Left ventricle myocardium inferior (tissue), 1 donor: ENCODE measurements around the gene OSTM1. TPM values are rescaled to one million over a fixed set of nuclear protein-coding genes. Genes with fewer than 3 reads are reported as not detected.

ENCODE experiments used
- DNase-seq: peaks from one replicate; pipeline ENCODE4 v3.0.0-alpha.2; 2020
- H3K27ac ChIP-seq: fragments of 200-600 bp; replicated peaks from 2 replicates; pipeline ENCODE4 v1.8.0; 2021
- H3K27me3 ChIP-seq: fragments of 200-600 bp; 2 replicates; pipeline ENCODE4 v1.8.0; 2021; ENCODE audit warnings: low read depth
- H3K36me3 ChIP-seq: fragments of 200-600 bp; 2 replicates; pipeline ENCODE4 v1.8.0; 2021
- H3K4me1 ChIP-seq: fragments of 200-600 bp; 2 replicates; pipeline ENCODE4 v1.8.0; 2021
- H3K4me3 ChIP-seq: fragments of 200-600 bp; 2 replicates; pipeline ENCODE4 v1.8.0; 2021; ENCODE audit warnings: mild to moderate bottlenecking, moderate library complexity
- H3K9me3 ChIP-seq: fragments of 200-600 bp; replicated peaks from 2 replicates; pipeline ENCODE4 v1.8.0; 2021
- CTCF ChIP-seq: fragments of 200-600 bp; IDR thresholded peaks from 2 replicates; pipeline ENCODE4 v1.8.0; 2021; ENCODE audit warnings: antibody characterized with exemption, mild to moderate bottlenecking, borderline replicate concordance
- intact Hi-C: fragments of 100-400 bp; cut with micrococcal nuclease; formaldehyde crosslinking; loops from one replicate; pipeline ENCODE4 v1.11.0; 2022
- total RNA-seq: library from RNA; stranded (reverse); fragmentation: NEBNext Ultra II Directional; extraction: Animal tissue kit (Norgen Biotek cat#: 25700); gene quantifications from one replicate; pipeline ENCODE4 v1.2.1, GENCODE V29; 2021
- donor health status: DM: no; HTN: yes; CAD: no; lungs with severe emphysema.

The OSTM1 gene
- total RNA-seq, 1 donor from 2014 or later, result 40.7 TPM

DNA sequence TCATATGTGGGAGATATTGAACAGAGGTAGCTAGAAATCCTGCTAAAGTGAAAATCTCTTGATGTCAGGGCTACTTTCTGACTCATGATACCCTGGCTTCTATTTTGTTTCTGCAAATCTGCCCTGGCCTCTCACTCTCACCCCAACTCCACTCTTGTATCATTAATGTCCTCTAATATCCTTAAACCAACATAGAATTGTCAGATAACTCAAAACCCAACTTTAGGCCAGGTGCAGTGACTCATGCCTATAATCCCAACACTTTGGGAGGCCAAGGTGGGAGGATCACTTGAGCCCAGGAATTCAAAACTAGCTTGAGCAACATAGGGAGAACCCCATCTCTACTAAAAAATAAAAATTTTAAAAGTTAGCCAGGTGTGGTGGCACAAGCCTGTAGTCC lies 33.8 kb upstream of the OSTM1 start:
- intact Hi-C loops, result no loop called here
- Histone ChIP-seq H3K4me1 (peaks cover 3% of the 10 kb centered on the region), H3K9me3 (no peaks in the 10 kb centered on the region), H3K27me3 (peaks cover 50% of the 10 kb centered on the region), H3K27ac (no peak overlapping the region), H3K4me3 (no peak overlapping the region), H3K36me3 (no peaks in the 10 kb centered on the region)
- DNase-seq, result no peak
- TF ChIP-seq CTCF, result no peak

DNA sequence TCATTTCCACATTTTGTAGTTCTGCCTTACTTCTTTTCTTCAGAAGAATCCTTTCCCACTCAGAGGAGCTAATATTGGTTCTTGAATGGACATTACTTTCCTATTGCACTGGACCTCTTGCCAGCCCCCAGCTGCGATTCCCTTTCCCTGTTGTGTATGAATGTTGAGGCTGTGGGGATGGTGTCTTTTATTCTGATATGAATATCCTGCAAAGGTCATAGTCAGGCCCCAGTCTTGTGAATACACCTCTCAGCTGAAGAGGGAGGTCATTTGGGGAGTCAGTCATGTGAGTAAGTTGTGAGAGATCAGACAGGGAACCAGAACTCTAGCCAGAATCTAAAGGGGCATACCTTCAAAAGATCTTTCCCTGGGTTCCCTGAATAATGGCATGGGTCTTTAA lies 32.6 kb upstream of the OSTM1 start:
- Histone ChIP-seq H3K4me1 (no peaks in the 10 kb centered on the region), H3K27me3 (peaks cover 38% of the 10 kb centered on the region), H3K4me3 (no peak overlapping the region), H3K36me3 (no peaks in the 10 kb centered on the region), H3K27ac (no peak overlapping the region), H3K9me3 (no peaks in the 10 kb centered on the region)
- intact Hi-C loops, result no loop called here
- DNase-seq, result no peak
- TF ChIP-seq CTCF, result no peak

DNA sequence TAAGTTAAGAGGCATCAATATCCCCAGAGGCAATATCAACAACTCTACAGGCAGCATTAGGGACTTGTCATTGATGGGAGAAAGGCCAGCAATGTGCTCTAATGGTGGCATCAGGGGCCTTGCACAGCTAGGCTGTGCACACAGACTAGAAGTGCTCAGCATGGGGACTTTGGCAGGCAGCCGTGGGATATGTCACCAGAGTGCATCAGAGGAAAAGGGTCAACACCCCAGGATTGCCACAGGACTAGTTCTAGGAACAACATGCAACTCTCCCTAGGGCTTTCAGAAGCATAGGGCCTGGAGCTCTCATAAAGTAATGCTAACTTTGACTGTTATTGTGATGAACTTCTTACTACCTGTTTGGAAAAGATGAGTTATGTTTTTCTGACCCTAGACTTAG lies 32.2 kb upstream of the OSTM1 start:
- intact Hi-C loops, result no loop called here
- Histone ChIP-seq H3K9me3 (no peaks in the 10 kb centered on the region), H3K27ac (no peak overlapping the region), H3K36me3 (no peaks in the 10 kb centered on the region), H3K4me3 (no peak overlapping the region), H3K27me3 (peaks cover 34% of the 10 kb centered on the region), H3K4me1 (no peaks in the 10 kb centered on the region)
- no peak for TF ChIP-seq CTCF
- no peak for DNase-seq

GRCh38 chr6:108106261-108106660 lies 31.7 kb upstream of the OSTM1 start:
- TF ChIP-seq CTCF, result no peak
- no peaks in the 10 kb centered on the region for H3K9me3 ChIP-seq
- no peaks in the 10 kb centered on the region for H3K4me1 ChIP-seq
- peaks cover 30% of the 10 kb centered on the region for H3K27me3 ChIP-seq
- H3K4me3 ChIP-seq, result no peak overlapping the region
- no peaks in the 10 kb centered on the region for H3K36me3 ChIP-seq
- H3K27ac ChIP-seq, result no peak overlapping the region
- DNase-seq, result no peak
- intact Hi-C loops, result no loop called here

DNA sequence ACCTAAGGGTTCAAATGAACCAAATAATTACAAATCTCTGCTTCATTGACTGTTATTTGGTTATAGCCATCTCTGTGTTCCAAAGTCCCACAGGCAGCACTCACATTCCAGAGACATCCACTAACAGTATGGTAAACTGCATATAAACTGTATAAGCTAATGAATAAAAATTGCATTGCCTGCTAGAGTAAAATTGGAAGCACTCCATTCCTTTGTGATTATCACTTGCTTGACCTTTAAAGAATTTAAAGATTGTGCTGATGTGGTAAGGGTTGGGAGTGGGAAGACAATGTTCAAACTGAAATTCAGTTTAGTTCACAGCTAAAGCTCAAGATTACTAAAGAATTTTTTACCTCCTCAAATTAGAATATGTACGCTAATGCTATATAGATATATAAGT lies 31.0 kb upstream of the OSTM1 start:
- Histone ChIP-seq H3K27me3 (peaks cover 30% of the 10 kb centered on the region), H3K36me3 (no peaks in the 10 kb centered on the region), H3K9me3 (no peaks in the 10 kb centered on the region), H3K4me1 (no peaks in the 10 kb centered on the region), H3K27ac (no peak overlapping the region), H3K4me3 (no peak overlapping the region)
- DNase-seq, result no peak
- intact Hi-C loops, result no loop called here
- no peak for TF ChIP-seq CTCF

GRCh38 chr6:108102965-108103364 lies 28.4 kb upstream of the OSTM1 start:
- Histone ChIP-seq H3K9me3 (no peaks in the 10 kb centered on the region), H3K4me1 (no peaks in the 10 kb centered on the region), H3K27me3 (peaks cover 26% of the 10 kb centered on the region), H3K36me3 (no peaks in the 10 kb centered on the region), H3K4me3 (no peak overlapping the region), H3K27ac (no peak overlapping the region)
- intact Hi-C loops, result no loop called here
- no peak for TF ChIP-seq CTCF
- no peak for DNase-seq
